ENCODE measurements around the gene TSPO. TPM values are rescaled to one million over a fixed set of nuclear protein-coding genes. Genes with fewer than 3 reads are reported as not detected.

TSPO gene
- polyA plus RNA-seq, 1 donor (not counting 4 experiments of a cell fraction or from before 2014, with no cell fraction given) = 139 TPM

GRCh38 chr22:43155789-43156188 lies 4.4 kb downstream of the TSPO start:
- Histone ChIP-seq H3K27me3 (ENCODE audit: control insufficient read depth, extremely low read depth, insufficient read depth, low read length) (no peaks in the 10 kb centered on the region), H3K4me1 (ENCODE audit: control insufficient read depth, extremely low read depth, insufficient read depth, low read length) (peaks cover 16% of the 10 kb centered on the region), H3K4me3 (ENCODE audit: control insufficient read depth in 2 of 3, extremely low read depth in 1 of 3, insufficient read depth in 2 of 3, low read depth in 1 of 3, low read length in 3 of 3) (no peak overlapping the region), H3K4me2 (ENCODE audit: control insufficient read depth, extremely low read depth, insufficient read depth, low read depth, low read length) (peak overlapping the region; percentile 9), H2AFZ (ENCODE audit: control insufficient read depth, low read length) (no peak overlapping the region), H3K36me3 (ENCODE audit: control insufficient read depth in 2 of 2, extremely low read depth in 1 of 2, insufficient read depth in 2 of 2, low read length in 2 of 2) (peaks cover 19 to 29% of the 10 kb centered on the region in 2 experiments), H4K20me1 (ENCODE audit: control insufficient read depth, extremely low read depth, insufficient read depth, low read length) (peaks cover 32% of the 10 kb centered on the region), H3K9me3 (ENCODE audit: control insufficient read depth, low read depth, low read length) (no peaks in the 10 kb centered on the region), H3K9ac (ENCODE audit: control insufficient read depth, extremely low read depth, insufficient read depth, low read length) (peak overlapping the region; percentile 25), H3K9me1 (ENCODE audit: control insufficient read depth, extremely low read depth, insufficient read depth, low read length) (peaks cover 8% of the 10 kb centered on the region), H3K79me2 (ENCODE audit: control insufficient read depth, insufficient read depth, low read length) (peaks cover 74% of the 10 kb centered on the region), H3K27ac (ENCODE audit: control insufficient read depth, insufficient read depth, low read length) (peak overlapping the region; percentile 18)
- no peak for TF ChIP-seq EZH2 (IDR thresholded peaks at IDR 0.05; ENCODE audit: low read length)
- TF ChIP-seq CTCF (optimal IDR thresholded peaks at IDR 0.05 in 1 of 3, IDR thresholded peaks at IDR 0.05 in 1 of 3, conservative IDR thresholded peaks at IDR 0.05 in 1 of 3; ENCODE audit: extremely low read depth in 1 of 3, insufficient read depth in 2 of 3, low read length in 3 of 3) = no peak
- DNase-seq (ENCODE audit: low read depth, low spot score) = no peak
- FAIRE-seq = no peak
- dilution Hi-C loops (cut with MboI; ENCODE audit: extremely low pct_ligation_motif_present, low sequenced_read_pairs) = no loop called here

- Histone ChIP-seq H3K79me2 (ENCODE audit: control insufficient read depth, insufficient read depth, low read length) (peaks cover 74% of the 10 kb centered on the region), H3K27me3 (ENCODE audit: control insufficient read depth, extremely low read depth, insufficient read depth, low read length) (no peaks in the 10 kb centered on the region), H3K9me1 (ENCODE audit: control insufficient read depth, extremely low read depth, insufficient read depth, low read length) (peaks cover 8% of the 10 kb centered on the region), H3K4me3 (ENCODE audit: control insufficient read depth in 2 of 3, extremely low read depth in 1 of 3, insufficient read depth in 2 of 3, low read depth in 1 of 3, low read length in 3 of 3) (no peak overlapping the region), H3K9me3 (ENCODE audit: control insufficient read depth, low read depth, low read length) (no peaks in the 10 kb centered on the region), H4K20me1 (ENCODE audit: control insufficient read depth, extremely low read depth, insufficient read depth, low read length) (peaks cover 34% of the 10 kb centered on the region), H3K4me2 (ENCODE audit: control insufficient read depth, extremely low read depth, insufficient read depth, low read depth, low read length) (no peak overlapping the region), H3K9ac (ENCODE audit: control insufficient read depth, extremely low read depth, insufficient read depth, low read length) (no peak overlapping the region), H3K4me1 (ENCODE audit: control insufficient read depth, extremely low read depth, insufficient read depth, low read length) (peaks cover 16% of the 10 kb centered on the region), H3K36me3 (ENCODE audit: control insufficient read depth in 2 of 2, extremely low read depth in 1 of 2, insufficient read depth in 2 of 2, low read length in 2 of 2) (peaks cover 24 to 32% of the 10 kb centered on the region in 2 experiments), H2AFZ (ENCODE audit: control insufficient read depth, low read length) (no peak overlapping the region), H3K27ac (ENCODE audit: control insufficient read depth, insufficient read depth, low read length) (no peak overlapping the region)
- no peak for FAIRE-seq
- no peak for TF ChIP-seq CTCF (optimal IDR thresholded peaks at IDR 0.05 in 1 of 3, IDR thresholded peaks at IDR 0.05 in 1 of 3, conservative IDR thresholded peaks at IDR 0.05 in 1 of 3; ENCODE audit: extremely low read depth in 1 of 3, insufficient read depth in 2 of 3, low read length in 3 of 3)
- no peak for TF ChIP-seq EZH2 (IDR thresholded peaks at IDR 0.05; ENCODE audit: low read length)
- dilution Hi-C loops (cut with MboI; ENCODE audit: extremely low pct_ligation_motif_present, low sequenced_read_pairs) = no loop called here
- DNase-seq (ENCODE audit: low read depth, low spot score) = no peak
Observed at GRCh38 chr22:43156413-43156812, 5.1 kb downstream of the TSPO start.
